Inflammatory macrophage treated with lipopolysaccharide for 4 hours (primary cell): ENCODE results near the gene MTFMT.
"Not testable (repeated sequence)": the region's sequence is repeated elsewhere in the genome, so short reads cannot be mapped to it uniquely, and the experiment has no call there.

ENCODE experiments used
- DNase-seq: peaks from one replicate; pipeline ENCODE4 v3.0.0-alpha.2; 2020

The MTFMT gene

DNA sequence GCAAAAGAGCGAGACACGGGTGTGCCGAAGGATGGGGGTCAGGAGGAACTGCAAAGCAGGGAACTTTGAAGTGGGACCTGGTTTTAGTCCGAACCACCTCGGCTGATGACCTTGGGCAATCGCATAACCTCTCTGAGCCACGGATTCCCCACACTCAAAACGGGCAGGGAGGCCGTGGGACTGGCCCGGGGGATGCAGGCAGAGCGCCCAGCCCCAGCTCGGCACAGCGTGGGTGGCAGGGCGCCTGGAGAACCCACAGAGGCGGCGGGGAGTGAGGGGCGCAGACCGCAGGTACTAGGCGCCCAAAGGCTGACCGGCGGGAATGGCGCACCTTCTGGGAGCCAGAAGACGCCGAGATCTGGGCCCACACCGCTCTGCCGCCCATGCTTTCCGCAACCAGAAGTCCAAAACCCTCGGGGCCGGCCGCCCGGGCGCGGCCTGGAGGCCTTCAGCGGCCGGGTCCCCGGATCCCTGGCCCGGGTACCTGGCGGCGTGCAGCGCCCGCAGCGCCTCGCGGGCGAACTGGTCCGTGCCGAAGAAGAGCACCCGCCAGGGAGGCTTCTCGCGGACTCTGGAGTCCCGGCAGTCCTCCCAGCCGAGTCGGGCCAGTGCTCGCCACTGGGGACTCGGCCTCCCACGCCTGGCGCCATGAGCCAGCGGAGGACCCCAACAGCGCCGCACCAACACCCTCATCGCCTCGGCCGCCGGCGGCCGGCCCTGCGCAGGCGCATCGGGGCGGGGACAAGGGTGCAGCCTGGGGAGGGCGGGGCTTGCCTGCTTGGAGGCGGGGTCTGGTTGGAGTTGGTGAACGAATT, at the start of gene MTFMT:
MTFMT (minus strand) TSS at position 719 of the 815 bp plus-strand sequence; CDS start at position 693, 26 bp downstream.
- peak; percentile 84 for DNase-seq

DNA sequence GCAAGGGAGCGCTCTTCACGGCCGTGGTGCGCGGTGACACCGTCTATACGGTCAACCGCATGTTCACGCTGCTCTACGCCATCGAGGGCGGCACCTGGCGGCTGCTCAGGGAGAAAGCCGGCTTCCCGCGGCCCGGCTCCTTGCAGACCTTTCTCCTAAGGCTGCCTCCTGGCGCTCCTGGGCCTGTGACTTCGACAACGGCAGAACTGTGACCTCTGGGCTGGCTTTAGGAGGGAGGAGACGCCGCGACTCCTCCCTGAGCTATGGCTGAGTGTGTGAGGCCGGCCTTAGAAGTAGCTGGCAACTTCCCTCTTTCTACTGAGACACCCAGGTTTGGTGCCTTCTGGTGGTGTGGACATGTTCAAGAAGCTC, 48.5 kb upstream of the MTFMT start:
- DNase-seq, result peak; percentile 32

DNA sequence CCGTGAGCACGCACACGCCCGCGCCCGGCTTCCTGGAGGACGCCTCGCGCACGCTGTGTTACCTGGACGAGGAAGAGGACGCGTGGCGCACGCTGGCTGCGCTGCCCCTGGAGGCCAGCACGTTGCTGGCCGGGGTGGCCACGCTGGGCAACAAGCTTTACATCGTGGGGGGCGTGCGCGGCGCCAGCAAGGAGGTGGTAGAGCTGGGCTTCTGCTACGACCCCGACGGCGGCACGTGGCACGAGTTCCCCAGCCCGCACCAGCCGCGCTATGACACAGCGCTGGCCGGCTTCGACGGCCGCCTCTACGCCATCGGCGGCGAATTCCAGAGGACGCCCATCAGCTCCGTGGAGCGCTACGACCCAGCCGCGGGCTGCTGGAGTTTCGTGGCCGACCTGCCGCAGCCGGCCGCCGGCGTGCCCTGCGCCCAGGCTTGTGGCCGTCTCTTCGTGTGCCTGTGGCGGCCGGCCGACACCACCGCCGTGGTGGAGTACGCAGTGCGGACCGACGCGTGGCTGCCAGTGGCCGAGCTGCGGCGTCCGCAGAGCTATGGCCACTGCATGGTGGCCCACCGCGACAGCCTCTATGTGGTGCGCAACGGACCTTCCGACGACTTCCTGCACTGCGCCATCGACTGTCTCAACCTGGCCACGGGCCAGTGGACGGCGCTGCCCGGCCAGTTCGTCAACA, 48.0 kb upstream of the MTFMT start:
- DNase-seq, result no peak

DNA sequence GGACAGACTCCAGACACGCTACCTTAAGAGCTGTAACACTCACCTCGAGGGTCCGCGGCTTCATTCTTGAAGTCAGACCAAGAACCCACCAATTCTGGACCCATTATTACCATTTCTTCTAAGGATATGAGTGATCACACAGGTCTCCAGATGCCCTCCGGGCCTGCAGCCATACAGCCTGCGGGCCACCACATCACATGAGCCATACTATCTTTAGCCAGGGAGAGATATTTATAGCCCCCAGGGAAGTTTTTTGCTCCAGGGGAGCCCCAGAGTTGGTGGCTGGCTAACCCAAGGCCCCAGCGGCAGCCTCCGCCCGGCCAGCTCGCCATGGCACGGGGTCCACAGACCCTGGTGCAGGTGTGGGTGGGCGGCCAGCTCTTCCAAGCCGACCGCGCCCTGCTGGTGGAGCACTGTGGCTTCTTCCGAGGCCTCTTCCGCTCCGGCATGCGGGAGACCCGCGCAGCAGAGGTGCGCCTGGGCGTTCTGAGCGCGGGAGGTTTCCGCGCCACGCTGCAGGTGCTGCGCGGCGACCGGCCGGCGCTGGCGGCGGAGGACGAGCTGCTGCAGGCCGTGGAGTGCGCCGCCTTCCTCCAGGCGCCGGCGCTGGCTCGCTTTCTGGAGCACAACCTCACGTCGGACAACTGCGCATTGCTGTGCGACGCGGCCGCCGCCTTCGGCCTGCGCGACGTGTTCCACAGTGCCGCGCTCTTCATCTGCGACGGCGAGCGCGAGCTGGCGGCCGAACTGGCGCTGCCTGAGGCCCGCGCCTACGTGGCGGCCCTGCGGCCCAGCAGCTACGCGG, 47.2 kb upstream of the MTFMT start, which contains the start of gene KBTBD13:
KBTBD13 (plus strand) TSS at position 261 of the 805 bp plus-strand sequence; CDS start at position 331, 70 bp downstream.
- no peak for DNase-seq

DNA sequence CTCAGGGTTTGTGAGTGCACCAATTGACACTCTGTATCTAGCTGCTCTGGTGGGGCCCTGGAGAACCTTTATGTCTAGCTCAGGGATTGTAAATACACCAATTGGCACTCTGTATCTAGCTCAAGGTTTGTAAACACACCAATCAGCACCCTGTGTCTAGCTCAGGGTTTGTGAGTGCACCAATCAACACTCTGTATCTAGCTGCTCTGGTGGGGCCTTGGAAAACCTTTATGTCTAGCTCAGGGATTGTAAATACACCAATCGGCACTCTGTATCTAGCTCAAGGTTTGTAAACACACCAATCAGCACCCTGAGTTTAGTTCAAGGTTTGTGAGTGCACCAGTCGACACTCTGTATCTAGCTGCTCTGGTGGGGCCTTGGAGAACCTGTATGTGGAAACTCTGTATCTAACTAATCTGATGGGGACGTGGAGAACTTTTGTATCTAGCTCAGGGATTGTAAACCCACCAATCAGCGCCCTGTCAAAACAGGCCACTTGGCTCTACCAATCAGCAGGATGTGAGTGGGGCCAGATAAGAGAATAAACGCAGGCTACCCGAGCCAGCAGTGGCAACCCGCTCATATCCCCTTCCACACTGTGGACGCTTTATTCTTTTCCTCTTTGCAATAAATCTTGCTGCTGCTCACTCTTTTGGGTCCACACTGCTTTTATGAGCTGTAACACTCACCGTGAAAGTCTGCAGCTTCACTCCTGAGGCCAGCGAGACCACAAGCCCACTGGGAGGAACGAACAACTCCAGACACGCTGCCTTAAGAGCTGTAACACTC, 46.4 kb upstream of the MTFMT start:
- not testable (repeated sequence) for DNase-seq

DNA sequence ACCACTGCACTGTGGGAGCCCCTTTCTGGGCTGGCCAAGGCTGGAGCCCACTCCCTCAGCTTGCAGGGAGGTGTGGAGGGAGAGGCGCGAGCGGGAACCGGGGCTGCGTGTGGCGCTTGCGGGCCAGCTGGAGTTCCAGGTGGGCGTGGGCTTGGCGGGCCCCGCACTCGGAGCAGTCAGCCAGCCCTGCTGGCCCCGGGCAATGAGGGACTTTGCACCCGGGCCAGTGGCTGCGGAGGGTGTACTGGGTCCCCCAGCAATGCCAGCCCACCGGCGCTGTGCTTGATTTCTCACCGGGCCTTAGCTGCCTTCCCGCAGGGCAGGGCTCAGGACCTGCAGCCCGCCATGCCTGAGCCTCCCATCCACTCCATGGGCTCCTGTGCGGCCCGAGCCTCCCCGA, 45.5 kb upstream of the MTFMT start:
- DNase-seq, result not testable (repeated sequence)

DNA sequence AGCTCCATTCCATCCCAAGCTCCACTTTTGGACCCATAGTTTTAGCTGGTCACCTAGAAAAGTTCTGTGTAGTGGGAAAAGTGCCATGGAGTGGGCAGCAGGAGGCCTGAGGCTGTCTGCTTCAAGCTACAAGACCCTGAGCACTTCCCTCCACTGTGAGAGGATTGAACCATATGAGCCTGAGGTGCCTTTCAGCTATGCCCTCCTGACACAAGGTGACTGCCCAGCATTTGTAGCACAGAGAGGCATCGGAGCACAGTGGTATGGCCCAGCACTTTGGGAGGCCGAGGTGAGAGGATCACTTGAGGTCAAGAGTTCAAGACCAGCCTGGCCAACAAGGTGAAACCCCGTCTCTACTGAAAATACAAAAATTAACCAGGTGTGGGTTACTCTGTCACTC, 43.2 kb upstream of the MTFMT start:
- no peak for DNase-seq

DNA sequence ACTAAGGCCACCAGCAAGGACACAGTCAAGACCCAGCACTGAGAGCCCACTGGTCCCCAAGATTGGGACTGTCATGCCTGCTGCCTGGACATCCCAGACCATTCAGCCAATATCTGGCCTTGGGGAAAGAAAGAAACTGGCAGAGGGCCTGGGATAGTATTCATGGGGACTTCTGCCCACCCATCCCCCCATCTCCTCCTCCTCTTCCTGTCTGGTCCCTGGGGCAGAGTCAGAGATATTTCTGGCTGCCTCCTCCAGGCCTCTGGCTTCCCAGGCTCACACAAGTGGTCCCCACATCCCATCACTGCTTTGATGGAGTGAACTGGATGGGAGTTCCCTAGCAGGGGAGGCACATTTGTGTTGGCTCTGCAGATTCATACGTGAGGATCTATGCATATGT, 42.6 kb upstream of the MTFMT start:
- DNase-seq, result no peak

DNA sequence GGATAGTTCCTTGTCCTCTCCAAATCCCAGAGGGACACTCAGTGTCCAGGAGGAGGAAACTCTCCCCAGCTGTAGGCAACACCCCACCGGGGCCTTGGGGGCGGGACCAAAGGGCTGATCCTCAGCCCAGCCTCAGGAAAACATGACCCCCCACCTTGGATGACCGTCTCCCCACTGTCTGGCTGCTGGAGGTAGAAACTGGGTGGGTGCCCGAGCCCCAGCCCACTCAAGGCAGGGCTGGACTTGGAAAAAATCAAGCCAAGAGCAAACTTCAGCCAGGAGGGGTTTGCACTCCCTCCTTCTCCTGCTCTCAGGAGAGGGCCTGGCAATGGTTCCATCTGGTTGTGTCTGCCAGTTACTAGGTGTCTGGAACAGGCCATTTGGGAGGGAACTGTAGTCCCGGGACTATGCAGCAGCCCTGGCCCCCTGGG, 42.0 kb upstream of the MTFMT start:
- no peak for DNase-seq

DNA sequence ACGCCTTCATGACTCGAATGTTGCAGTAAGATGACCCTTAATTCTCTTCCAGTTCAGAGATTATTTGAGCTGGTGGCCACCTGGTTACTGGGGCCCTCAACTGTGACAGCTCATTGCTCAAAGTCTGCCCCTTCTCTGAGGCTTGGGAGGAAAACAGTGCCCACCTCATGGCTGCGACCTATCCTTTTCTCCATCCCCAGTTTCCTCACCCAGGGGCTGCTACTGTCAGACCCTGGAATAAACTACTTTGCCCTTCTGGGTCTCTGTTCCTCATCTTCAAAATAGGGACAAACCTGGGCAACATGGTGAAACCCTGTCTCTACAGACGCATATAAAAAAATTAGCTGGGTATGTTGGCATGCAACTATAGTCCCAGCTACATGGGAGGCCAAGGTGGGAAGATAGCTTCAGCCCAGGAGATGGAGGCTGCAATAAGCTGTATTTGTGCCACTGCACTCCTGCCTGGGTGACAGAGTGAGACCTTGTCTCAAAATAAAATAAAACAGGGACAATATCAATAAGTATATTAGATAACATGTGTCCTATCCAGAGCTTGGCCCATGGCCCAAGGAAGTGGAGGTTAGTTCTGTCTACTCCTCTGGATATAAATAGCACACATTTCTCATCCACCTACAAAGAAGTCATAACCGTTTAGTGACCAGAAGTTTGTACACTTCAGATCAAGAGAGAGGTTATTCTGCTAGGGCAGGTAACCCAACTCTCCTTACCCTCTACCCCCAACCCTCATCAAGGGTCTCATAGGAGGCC, 40.5 kb upstream of the MTFMT start:
- DNase-seq, result no peak

DNA sequence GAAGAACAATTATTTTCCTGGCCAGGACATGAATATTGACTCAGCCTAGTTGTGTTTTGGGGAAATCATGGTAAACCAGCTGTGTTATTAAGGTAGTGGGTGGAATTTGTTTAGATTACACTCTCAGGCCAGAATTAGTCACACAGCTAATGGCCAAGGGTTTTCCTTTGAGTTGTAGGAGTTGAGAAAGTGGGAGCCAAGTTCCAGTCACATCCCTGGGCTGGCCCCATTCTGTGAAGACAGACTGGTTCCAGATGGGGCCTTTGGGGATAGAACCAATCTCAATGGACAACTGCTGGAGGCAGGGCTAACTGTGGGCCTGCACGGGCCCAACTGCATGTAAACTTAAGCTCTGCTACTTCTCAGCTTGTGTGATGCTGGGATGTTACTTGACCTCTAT, 39.7 kb upstream of the MTFMT start:
- DNase-seq, result peak; percentile 12

DNA sequence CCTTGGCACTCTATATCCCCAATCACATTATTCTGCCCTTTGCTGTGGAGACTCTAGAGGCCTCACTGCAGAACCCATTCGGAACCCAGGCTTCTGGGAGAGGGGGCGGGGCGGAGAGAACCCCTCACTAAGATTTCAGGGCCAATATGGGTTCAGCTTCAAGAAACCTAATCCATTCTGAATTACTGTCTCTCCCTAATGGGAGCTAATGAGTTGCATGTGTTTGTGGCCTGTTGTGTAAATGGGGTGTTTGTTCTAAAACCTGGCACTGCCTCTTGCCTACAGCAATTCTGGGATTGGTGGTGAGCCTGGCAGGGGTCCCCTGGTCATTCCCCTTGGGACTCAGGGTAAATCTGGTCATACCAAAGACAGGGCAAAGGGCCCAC, 39.0 kb upstream of the MTFMT start:
- DNase-seq, result no peak

DNA sequence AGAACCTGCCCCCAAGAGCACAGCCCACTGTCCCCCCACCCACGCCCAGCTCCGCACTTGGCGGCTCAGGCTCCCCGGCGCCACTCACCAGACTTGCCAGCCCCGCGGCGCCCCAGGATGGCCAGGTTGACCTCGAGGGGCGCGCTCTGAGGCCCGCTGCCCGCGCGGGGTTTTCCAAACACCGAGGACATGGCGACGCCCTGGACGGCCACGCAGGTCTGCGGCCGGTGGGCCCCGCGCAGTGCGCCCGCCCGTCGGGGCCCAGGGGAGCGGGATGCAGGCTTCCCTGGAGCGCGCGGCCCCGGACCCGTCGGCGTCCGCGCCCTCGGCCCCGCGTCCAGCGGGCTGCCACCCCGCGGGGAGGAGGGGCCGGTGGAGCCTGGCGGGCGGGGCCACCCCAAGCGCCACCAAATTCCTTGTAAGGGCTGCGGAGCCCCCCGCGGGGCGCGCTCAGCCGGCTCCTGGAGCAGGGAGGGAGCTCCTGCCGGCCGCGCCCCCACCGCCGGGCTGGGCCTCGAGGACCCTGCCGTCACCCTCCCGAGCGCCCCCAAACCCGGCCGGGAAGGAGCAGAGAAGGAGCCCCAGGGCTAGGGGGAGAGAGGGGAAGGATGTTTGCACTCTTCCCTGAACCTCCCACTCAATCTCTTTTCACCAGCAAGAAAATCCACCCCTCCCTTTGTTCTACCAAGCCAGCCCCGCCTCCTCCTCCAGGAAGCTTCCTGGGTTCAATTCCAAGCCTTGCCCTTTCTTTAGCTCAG, 38.4 kb upstream of the MTFMT start, which contains the start of gene RASL12:
RASL12 (minus strand) TSS at position 347 of the 758 bp plus-strand sequence; CDS start at position 191, 156 bp downstream.
- DNase-seq, result no peak

DNA sequence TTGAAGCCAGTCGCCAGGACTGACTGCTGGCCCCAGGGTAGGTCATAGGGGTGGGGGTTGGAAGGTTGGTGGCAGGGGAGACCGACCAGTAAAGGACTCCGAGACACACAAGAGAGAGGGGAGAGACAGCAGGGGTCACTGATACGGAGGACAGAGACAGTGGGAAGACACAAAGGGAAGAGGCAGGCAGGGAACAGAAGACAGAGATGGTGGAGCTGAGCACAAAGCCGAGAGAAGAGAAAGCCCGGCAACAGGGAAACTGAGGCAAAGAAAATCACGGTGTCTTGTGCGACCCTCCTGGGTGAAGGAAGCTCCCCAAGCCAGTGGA, 37.8 kb upstream of the MTFMT start:
- DNase-seq, result no peak

DNA sequence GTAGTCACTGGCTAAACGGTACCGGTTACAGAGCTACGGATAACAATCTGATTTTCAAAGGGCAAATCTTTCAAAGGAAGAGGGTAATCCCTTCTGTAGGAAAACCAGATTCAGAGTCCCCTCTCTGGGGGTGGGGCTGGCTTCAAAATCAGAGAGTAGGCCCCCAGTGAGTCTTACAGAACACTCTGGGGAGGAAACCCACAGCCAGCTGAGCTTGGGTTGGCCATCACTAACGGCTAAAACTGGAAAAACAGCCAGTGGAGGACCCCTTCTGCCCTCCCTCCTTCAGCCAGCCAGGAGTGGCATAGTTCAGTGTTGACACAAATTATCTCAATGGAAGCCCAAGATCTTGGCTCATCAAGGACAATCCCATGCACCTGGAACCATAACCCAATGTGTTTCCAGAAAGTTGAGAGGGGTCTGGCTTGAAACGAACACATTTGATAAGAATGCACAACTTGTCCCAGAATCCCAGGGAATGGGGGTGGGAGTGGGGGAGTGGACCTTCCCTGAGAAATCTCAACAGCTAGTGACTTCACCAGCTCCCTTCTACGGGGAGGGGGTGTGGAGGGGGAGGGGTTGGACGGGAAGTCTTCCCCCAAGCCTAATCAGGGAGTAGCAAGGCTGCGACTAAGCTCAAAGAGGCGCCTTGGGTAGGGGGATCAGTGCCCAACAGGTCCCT, 37.3 kb upstream of the MTFMT start:
- DNase-seq, result no peak

DNA sequence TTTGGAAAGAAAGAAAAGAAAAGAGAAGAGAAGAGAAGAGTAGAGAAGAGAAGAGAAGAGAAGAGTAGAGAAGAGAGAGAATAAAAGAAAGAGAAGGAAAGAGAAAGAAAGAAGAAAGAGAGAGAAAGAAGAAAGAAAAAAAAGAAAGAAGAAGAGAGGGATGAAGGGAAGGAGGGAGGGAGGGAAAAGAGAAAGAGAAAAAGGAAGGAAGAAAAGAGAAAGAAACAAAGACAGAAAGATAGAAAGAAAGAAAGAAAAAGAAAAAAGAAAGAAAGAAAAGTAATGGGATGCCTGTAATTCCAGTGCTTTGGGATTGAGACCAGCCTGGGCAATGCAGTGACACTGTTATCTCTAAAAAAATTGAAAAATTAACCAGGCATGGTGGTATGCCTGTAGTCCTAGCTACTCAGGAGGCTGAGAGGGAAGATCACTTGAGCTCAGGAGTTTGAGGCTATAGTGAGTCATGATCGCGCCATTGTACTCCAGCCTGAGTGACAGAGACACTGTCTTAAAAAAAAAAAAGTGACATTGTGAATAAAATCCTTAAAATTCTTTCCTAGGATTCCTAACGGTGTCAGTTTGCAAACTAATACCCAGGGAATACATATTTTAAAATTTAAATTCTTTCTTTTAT, 36.7 kb upstream of the MTFMT start:
- no peak for DNase-seq

DNA sequence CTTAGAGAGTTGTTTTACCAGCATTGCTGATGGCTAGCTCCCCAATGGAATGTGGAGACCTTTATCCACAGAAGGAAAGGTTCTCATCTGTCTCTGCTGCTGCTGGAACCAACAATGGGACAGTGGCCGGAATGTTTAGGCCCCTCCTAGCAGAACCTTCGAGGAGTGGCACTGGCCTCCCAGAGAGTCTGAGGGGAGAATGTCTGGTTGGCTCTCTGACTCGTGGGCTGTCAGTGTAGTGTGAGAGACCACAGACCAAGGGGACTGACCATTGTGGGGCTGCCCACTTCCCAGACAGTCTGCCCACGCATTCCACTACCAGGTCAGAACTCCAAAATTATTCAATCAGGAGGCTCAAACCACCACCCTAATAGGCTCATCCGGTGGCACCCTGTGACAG, 33.3 kb upstream of the MTFMT start:
- DNase-seq, result no peak

DNA sequence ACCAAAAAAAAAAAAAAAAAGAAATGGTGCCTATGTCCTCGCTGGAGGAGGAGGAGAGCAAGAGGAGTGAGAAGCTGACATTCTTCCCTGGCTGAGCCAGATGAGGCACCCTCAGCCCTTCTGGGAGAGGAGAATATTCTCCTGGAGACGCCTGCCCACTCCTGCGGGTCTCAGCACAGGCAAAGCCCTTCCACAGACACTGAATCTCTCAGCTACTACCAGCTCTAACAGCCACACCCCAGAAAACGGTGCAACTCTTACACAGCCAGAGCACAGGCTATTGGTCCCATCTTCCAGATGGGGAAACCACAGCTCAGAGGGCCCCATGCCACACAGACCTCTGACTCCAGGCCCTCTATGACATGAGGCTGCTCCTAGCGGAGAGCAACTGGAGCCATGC, 32.6 kb upstream of the MTFMT start:
- no peak for DNase-seq

DNA sequence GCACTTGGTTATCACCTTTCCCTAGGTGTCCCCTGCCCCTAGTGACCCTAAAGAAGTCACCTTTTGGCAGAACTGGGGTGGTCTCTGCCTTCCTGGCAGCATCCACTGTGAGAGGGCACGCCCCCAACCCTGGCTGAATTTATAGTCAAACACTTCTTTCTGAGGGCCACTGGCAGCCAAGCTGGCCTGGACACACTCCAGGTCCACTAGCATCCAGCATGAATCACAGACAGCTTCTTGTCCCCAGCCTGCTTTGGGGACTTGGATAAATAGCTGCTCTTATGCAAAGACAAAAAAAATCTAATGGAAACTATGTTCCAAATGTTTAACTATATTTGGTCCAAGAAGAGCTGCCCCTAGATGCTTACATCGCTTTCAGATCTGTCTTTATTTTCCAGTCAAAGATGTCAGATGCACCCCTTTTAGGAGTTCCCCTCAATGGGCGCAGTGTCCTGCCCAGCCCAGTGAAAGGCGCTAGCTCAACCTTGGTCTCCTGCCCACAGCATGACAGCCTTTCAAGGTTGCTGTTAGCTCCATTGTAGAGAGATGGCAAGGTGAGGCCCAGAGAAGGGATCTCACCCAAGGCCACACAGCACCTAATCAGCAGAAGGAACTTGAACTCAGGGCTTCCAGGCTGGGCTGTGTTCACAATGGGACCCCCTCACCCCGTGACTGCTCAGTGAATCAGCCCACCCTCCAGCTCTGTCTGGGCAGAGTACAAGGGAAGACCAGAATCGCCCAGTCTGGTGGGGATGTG, 31.4 kb upstream of the MTFMT start:
- no peak for DNase-seq
